Epithelial cell of esophagus (primary cell): ENCODE results near the gene NELFB.

Source experiments
- DNase-seq: peaks from one replicate; pipeline ENCODE4 v3.0.0; 2010; ENCODE audit warnings: low read depth
- H3K4me3 ChIP-seq: 2 replicates; pipeline ENCODE4 v1.5.1; 2011; ENCODE audit warnings: mild to moderate bottlenecking, low read length, control low read depth
- CTCF ChIP-seq: IDR thresholded peaks from 2 replicates; pipeline ENCODE4 v1.5.1; 2011; ENCODE audit warnings: low read depth, mild to moderate bottlenecking, low read length, control low read depth, inconsistent platforms; ENCODE audit not compliant: insufficient read depth; ENCODE audit errors: missing control alignments

The NELFB gene

GRCh38 chr9:137273611-137274320 is 18.6 kb downstream of the NELFB start:
- peak; percentile 84 for DNase-seq
- no peak for TF ChIP-seq CTCF
- H3K4me3 ChIP-seq: no peak overlapping the region

- H3K4me3 ChIP-seq: no peak overlapping the region
- TF ChIP-seq CTCF: no peak
- DNase-seq: no peak
Measured at GRCh38 chr9:137275203-137275587, 20.1 kb downstream of the NELFB start.

GRCh38 chr9:137275588-137276472 is 20.7 kb downstream of the NELFB start:
- DNase-seq: no peak
- H3K4me3 ChIP-seq: no peak overlapping the region
- no peak for TF ChIP-seq CTCF

- H3K4me3 ChIP-seq: peak overlapping the region; percentile 72
- no peak for DNase-seq
- no peak for TF ChIP-seq CTCF
Measured at GRCh38 chr9:137276473-137277328, 21.6 kb downstream of the NELFB start.

GRCh38 chr9:137277329-137278041 is 22.4 kb downstream of the NELFB start, which contains the start of gene TOR4A:
Gene TOR4A (plus strand): TSS chr9:137277726. CDS start chr9:137278690, 964 bp downstream.
- DNase-seq: peak; percentile 80
- H3K4me3 ChIP-seq: peak within 1 kb of the TSS; percentile 72
- TF ChIP-seq CTCF: no peak
